Stimulated activated CD8-positive, alpha-beta memory T cell treated with anti-CD3 and anti-CD28 coated beads, Interleukin-12 subunit alpha, Interleukin-12 subunit beta, amount 100 ng/mL, for 4 hours (primary cell): ENCODE data around the gene FARP1.
A peak's percentile ranks its signal among the peaks of the same experiment; 100 is the strongest.

Experiments used
- DNase-seq: peaks from one replicate; pipeline ENCODE4 v3.0.0-alpha.2; 2020; ENCODE audit warnings: low read depth

The FARP1 gene

DNA sequence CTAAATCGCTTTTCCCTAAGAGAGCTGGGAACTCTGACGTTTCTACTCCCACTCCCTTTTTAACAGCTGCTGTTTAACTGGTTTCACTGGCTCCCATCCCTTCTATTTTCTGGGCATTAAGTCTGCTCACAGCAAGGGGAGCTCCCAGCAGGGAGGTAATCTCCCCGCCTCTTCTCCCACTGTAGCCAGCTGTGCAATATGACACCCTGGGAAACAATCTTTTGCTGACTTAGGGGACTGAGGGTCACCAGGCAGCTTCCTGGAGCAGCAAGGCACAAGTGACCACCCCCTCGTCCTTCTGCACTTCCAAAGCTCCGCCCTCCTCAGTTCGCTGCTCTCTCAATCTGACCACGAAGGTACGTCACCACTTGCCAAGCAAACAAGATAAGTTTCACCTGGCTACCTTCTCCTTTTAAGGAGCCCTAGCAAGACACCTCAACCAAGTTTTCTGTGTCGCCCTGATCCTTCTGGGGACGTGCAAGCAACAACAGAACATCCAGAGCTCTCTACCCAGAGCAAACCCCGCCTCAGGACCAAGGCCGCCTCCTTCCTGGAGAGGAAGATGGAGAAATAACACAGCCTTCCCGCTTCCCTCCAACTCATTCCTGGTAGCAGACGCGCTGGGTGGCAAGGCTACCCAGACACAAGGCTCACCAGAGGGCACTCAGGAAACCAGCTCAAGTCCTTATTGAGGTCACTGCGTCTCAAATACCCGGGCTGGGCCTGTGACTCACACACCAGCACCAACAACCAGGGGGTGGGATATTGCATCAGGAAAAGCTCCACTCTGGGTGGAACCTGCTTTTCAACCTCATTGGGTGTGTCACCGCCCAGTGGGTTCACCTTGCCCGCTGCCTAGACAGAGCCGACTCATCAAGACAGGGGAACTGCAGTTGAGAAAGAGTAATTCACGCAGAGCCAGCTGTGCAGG is 341.7 kb downstream of the FARP1 start:
- DNase-seq = peak; percentile 51

DNA sequence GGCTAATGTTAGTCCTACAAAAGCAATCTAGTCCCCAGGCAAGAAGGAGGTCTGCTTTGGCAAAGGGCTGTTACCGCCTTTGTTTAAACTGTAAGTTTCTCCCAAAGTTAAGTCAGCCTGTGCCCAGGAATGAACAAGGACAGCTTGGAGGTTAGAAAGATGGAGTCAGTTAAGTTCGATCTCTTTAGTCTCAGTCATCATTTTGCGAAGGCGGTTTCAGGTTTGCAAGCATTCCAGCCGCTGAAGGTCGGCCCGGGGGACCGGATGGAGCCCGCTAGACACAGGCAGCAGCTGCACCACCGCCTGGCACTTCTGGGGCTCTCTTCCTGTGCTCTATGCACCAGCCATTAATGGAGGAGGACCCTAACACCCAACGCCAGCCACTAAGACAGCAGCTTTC is 342.7 kb downstream of the FARP1 start:
- no peak for DNase-seq

DNA sequence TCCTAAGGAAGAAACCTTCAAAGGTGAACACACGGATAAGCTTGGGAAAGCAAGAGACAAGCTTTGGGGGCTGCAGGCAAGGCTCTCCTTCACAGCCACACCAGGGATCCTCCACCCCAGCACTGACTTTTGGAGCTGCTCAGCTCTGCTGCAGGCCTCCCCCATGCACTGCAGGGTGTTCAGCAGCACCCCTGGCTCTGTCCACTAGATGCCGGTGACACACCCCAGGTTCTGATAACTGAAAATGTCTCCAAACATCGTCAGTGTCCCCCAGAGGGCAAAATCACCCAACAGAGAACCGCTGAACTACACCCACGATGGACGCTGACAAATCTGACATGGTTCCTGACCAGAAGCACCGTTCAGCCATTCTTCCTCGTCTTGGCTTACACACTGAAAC is 343.5 kb downstream of the FARP1 start:
- no peak for DNase-seq

DNA sequence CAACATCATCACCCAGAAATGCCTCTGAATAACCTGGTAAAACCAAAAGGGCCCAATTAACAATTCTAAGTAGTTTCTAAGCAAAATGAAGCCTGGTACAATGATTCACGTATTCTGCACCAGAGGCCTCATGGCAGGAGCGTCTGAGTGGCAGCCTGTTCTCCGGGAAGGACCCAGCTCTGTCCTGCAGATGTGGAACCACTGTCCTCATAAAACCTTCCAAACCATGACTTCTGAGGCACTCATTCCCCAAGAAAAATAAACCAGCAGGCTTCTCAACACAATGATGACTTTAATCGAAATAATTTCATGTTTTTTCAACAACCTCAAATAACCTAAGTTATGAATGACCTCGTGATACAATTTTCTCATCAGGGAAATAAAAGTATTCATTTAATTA is 344.1 kb downstream of the FARP1 start:
- DNase-seq = no peak

DNA sequence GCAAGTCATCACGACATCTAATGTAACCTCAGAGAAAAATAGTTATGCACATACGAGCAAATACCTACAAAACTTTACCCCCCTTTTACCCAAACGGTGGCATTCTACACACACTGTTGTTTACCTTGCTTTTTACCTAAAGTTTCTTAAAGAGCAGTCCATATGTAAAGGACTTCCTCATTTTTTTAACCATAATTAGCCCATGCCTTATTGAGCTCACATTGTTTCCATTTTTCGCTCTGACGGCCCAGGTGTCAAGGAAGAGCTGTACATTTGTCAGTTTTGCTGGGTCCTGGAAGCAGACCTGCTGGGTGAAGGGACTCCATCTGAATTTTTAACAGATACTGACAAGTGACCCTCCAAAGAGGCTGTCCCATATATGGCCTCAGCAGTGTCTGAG is 344.6 kb downstream of the FARP1 start:
- no peak for DNase-seq

DNA sequence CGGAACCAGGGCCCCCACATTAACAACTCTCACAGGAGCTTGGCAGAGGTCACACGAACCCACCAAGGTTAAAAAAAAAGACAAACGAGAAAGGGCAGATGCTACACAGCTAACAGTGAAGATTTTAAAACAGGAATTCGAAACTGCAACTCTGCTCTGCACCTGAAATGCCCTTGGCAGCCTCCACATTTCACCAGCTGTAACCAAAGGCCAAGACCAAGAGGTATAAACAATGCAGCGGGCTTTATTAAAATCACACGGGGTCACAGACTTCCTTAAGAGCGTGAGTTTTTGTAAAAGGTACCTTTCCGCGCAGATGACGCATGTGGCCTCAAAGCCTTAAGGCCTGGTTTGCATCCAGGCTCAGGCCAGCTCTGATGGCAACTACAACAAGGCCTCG is 345.8 kb downstream of the FARP1 start:
- no peak for DNase-seq

DNA sequence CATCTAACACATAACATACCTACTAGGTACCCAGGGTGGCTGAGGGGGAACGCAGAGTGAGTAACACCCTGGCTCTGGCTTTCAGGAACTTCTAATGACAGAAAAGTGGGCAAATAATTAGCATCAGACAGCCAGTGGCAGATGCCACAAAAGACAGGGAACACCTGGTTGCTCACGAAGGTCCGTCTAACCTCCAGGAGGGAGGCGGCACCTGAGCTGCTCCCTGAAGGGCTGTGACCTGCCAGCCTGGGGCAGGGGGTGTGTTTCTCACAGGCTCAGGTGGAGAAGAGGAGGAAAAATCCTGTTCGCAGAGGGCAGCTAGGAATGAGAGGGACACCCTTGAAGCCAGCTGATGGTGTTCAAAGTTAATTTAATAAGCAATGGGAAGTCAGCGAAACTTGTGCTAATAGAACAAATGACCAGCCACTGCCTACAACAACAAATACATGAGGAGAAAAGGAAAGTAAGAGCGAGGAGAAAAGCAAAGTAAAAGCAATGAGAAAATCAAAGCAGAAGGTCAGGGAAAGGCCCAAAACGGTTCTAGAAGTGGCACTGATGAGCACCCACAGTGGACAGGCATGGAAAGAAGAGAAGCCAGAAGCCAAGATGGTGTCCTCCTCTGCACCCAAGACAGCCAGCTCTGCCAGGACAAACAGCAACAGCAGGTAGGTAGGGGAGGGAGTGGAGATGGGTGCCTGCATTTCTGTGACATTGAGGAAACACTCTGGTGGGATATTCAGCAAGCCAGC is 346.7 kb downstream of the FARP1 start:
- DNase-seq = no peak

DNA sequence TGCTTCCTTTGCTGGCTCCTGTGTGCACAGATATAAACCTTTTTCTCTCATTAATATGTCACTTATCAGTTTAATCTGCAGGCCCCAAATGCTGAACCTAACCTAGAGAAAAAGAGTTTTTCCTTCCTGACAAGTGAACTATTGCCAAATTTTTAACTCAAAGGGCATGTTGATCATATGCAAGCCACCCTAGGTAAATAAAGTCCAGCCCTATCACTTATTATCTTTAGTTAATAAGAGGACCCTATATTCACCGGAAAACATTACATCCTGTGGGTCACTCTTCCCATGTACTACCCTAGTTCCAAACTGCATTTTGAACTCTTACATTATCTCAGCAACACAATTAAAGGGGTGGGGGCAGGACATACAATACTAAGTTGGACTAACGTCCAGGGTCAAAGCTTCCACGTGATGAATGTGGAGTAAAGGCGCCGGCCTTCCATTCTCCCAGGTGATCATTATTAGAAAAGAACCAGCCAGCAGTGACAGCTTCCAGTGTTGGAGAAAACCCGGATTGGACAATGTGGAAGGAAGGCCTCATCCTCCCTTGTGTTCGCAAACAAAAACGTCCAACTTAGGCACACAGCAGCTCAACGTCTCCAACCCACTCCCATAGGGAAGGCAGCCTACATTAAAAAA is 347.4 kb downstream of the FARP1 start:
- no peak for DNase-seq

DNA sequence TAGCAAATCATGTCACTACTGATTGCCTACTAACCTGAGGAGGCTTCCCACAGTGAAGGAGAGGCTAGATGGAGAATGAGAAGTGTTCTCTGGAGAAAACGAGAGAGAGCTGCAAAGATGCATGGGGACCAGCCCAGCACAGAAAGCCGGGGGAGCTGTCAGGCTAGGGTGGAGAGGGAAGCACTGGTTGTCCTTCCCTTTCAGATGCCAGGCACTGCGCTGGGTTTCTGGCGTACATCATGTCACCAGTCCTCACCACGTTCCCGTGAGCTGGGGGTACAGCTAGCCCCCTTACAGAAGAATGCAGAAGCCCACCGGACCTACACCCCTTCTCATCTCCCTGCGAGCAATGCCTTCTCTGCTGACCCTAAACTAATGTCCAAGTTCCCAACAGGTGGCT is 348.0 kb downstream of the FARP1 start:
- no peak for DNase-seq

DNA sequence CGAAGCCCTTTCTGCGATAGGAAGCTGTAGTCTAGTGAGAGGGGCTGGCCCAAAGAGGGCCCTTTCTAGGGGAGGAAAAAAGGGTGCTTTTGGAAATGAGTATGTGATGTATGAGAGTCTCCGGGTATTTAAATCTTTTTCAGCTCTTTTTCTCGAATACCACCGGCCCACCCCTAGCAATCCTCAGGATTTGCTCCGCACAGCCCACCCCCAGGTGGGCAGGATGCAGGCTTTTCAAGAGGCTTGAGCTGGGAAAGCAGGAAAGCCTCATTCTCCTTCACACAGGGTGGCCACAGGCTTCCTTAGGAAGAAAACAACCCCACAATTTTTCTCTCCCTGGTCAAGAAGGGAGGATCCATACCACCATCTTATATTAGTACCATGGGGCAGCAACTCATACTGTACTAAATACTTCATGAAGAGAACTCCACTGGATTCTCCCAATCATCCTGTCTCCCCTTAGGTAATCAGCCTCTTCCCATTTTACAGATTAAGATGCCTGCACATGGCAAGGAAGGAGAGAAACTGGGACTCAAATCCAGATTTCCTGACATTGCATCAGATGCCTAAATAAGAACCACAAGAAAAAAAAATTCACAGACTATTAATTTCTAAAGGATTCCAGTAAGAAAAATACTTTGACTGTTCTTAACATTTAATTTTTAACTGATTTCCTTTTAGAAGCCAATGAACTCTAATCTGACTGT is 349.6 kb downstream of the FARP1 start:
- no peak for DNase-seq

DNA sequence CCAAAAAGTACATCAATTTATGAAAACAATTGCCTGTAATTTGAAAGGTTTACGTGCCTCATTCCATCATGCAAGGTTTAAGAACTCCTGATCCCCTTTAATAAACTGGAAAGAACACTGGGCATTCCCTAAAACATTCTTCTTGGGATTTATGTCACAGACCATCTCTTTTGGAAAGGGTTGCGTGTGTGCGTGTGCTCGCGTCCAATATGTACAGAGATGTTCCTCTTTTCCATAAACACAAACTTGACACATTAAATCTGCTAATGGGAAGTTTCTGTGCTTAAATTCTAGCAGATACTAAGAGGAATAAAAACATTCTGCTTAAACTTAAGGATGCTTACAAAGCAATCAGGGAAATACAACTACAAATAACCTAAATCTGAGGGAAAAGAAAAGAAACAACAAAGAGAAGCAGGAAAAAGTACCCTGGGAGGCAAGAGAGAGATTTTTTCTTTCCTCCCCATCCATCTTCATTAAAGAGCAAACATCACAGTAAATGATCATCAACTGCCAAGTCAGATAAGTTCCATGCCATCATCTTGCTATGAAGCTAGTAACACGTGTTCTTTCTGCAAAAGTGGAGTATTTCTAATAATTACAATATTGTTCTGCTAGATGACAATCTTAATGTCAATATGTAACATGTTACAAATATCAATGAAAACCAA is 350.3 kb downstream of the FARP1 start:
- DNase-seq = no peak

DNA sequence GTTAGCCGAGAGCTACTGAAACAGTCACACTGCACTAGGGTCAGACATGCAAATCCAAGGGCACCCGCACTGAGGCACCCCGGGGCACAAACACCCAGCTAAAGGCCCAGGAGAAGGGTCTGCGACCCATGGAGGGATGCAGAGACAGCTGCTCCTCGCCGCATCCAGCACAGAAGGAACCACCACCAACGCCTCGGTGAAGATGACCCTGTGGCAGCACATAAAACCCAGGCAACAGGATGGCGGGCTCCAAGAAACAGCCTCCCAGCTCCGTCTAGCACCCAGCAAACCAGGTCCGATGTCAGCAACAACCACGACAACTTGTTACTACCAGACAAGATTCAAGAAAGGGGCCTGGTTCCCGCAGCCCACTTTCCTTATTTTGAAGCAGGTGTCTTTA is 351.9 kb downstream of the FARP1 start:
- no peak for DNase-seq

DNA sequence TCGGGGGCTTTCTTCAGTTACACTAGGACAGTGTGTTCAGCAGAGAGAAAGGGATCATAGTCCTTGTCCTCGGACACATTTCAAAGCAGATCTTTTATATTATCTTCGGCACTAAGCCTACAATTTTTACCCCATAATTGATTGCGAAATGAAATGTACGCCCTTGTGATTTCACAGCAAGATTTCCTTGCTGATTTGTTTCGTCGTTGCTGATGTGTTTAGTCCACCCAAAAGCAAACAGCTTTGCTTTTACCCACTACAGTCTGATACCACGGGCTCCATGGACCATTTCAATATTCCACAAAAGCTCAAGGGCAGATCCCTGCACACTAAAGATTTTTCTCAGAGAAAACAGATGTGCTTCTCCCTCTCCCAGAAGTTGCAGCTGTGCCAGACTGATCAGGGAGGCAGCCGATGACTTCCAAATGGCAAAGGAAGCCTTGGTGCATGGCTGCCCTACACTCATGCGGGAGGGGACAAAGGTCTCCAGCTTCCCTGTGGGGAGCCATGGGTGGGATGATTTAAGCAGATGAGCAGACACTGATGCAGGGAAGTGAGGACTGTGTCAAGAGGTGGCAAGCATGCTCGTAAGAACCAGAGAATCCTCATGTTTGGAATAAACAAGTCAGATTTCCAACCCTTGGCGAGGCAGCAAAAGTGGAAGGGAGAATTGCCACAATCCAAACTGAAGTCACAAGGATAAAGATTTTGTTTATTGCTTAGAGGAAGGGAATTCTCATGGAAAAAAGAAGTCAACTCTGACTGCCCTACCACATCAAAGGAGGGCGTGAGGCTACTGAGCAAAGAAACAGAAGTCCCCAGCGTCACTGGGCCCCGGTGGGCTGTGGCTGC is 353.0 kb downstream of the FARP1 start:
- DNase-seq = no peak

DNA sequence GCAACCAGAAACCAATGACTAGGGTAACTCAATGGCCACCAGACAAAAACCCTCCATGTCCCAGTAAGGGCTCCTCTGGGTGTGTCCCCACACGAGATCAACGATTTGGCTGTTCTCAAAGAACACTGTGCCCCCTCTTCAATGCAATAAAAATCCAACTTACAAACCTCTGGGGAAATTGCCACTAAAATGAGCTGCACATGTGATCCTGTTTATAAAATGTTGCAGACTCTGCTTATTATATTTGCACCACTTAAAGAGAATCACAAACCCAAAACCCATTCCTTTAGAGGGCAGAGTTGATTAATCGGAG is 353.5 kb downstream of the FARP1 start:
- no peak for DNase-seq

DNA sequence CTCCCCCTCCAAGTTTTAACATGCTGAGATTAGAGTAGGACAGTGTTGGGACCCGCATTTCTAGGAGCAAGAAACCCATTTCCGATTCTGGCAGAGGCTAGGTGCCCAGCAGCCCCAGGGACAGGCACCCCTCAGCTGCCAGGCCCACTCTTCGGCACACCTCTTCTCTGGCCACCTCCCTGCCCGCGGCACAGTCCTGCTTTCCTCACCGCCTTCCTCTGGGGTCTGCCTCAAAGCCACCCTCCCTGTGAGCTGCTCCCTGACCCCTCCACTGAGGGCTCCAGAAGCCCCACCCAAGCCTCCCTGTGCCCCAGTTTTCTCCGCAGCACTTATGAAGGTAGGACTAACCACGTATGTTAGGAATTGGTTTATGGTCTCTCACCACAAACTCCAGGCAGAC is 354.1 kb downstream of the FARP1 start:
- no peak for DNase-seq

DNA sequence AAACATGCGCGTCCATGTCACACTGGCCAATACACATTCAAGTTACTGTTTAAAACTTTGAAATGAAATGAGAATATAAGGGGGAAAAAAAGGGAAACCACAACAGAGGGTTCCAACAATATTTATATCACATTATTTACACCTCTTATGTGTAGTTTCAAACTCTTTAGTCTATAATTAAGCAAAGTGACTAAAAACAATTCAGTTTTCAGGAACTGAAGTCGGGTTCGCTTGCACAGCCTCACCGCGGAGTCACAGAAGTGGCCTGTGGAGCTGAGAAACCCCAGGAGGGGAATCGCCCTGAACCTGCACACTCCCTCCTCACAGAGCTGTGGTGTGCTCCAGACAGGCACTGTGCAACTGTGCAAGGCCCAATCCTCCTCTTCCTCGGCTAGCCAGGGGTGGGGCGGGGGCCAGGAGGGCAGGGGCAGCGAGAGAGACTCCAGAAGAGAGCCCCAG is 358.1 kb downstream of the FARP1 start:
- no peak for DNase-seq

DNA sequence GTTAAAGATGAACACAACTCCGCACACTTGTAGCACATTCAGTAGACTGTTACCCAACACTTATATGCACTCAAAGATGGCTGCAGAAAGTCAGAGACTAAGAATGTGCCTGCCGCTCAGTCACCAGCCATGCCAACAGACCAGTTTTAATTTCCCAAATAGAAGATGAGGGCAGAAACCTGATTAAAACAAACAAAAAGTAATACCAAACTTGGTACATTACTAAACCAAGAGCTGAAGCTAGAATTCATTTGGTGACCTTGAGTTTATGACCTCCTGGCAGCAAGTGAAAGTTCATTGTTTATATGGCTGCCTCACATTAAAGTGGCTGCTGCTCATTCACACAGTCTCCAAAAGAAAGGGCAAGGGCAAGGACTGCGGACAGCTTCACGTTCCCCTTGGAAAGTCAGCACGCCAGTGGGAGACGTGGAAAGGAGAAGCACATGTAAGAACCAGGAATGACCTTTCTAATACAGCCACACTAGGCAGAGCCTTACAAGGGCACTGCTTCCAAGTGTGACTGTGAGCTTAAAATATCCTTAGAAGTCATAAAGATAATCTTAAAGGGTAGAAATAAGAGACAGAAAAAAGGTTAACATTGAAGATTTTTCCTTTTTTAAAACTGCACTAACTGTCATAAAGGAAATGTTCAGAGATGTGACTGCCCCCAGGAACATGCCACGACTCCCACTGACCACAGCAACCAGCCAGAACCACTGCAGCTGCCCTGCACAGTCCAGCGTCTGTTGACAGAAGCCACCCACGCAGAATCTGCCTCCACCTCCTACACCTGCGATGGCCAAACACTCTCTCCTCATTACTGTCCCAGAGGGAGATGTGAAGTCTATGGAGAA is 360.5 kb downstream of the FARP1 start:
- DNase-seq = no peak

DNA sequence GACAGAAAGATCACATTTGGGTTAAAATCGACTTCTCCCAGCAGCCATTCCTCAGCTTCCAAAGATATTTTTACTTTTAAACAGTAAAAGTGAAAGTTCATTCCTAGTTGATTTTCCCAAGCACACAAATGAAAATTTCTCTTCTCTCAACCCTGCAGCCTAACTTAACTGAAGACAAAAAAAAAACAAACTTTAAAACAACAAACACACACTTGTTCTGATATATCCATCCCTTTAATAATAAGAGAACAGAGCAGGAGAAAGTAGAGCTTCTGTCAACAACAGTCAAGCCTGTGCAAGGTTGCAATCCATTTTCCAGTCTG is 361.1 kb downstream of the FARP1 start:
- DNase-seq = no peak

DNA sequence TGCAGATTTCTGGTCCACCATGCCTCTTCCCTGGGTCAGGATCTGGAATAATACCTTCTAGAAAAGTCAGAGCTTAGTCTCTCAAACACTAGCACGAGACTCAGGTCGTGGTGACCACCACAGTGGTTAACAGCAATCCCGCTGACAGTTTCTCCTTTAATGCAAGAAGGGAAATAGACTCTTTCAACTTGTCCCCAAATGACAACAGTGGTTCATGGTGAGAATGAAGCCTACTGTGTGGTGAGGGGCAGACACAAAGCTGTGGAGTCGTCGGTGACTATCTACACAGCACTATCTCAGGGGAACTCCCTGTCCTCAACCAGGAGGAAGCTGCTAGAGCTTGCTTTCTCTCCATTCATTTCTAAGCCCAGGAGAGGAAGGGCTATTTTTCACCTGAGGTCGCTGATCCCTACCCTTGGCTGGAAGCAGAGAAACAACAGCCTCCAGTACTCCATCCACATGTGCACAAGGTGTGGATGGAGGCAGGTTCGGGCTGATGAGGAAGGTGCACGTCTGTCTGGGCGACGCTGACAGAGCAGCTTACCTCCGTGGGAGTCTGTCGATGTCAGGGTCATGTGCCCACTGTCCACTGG is 361.6 kb downstream of the FARP1 start:
- DNase-seq = no peak
